A673 (cell line): ENCODE results near the gene NEURL1B. TPM values are rescaled to one million over a fixed set of nuclear protein-coding genes. Genes with fewer than 3 reads are reported as not detected.

Source experiments
- BruUV-seq: library from RNA; stranded (reverse); fragments of 400-500 nt; replicated peaks from 2 replicates; lab custom pipeline; 2021; lab: Mats Ljungman, UMichigan
- CTCF ChIA-PET: fragments of 300-600 bp; sonication (Branson Sonifier 250); formaldehyde crosslinking; loops from one replicate; lab custom pipeline; 2022; ENCODE audit warnings: antibody characterized with exemption; lab: Charles Lee
- POLR2A ChIA-PET: fragments of 300-600 bp; sonication (Branson Sonifier 250); formaldehyde crosslinking; loops from one replicate; lab custom pipeline; 2022; ENCODE audit warnings: antibody characterized with exemption; ENCODE audit not compliant: low non-redundant PET; lab: Charles Lee
- DNase-seq: peaks from one replicate; pipeline ENCODE4 v3.0.0-alpha.2; 2015; ENCODE audit warnings: low spot score
- H3K27ac ChIP-seq: fragments of 200-600 bp; sonication (generic); 2 replicates; pipeline ENCODE4 v1.5.1; 2016; ENCODE audit warnings: mixed run types, low read depth, mild to moderate bottlenecking, mixed read lengths, antibody characterized with exemption, low read length; ENCODE audit not compliant: poor library complexity, severe bottlenecking
- H3K27me3 ChIP-seq: fragments of 200-600 bp; sonication (generic); replicated peaks from 2 replicates; pipeline ENCODE4 v1.6.1; 2017; ENCODE audit warnings: mixed run types, low read depth, mild to moderate bottlenecking, mixed read lengths, antibody characterized with exemption, low read length; ENCODE audit not compliant: insufficient read depth, poor library complexity
- H3K36me3 ChIP-seq: fragments of 200-600 bp; sonication (generic); 2 replicates; pipeline ENCODE4 v1.6.1; 2016; ENCODE audit warnings: mixed run types, mild to moderate bottlenecking, mixed read lengths, antibody characterized with exemption, low read length; ENCODE audit not compliant: insufficient read depth, poor library complexity, severe bottlenecking
- H3K4me1 ChIP-seq: fragments of 200-600 bp; sonication (generic); 2 replicates; pipeline ENCODE4 v1.6.1; 2017; ENCODE audit warnings: mixed run types, mild to moderate bottlenecking, mixed read lengths, antibody characterized with exemption, low read length; ENCODE audit not compliant: insufficient read depth, poor library complexity, severe bottlenecking
- H3K4me3 ChIP-seq: fragments of 200-600 bp; sonication (generic); 2 replicates; pipeline ENCODE4 v1.5.1; 2016; ENCODE audit warnings: low read depth, mixed run types, mild to moderate bottlenecking, mixed read lengths, low read length; ENCODE audit not compliant: poor library complexity, severe bottlenecking
- H3K9me3 ChIP-seq: fragments of 200-600 bp; sonication (generic); 2 replicates; pipeline ENCODE4 v1.6.1; 2016; ENCODE audit warnings: mixed run types, low read depth, mild to moderate bottlenecking, mixed read lengths, antibody characterized with exemption, low read length; ENCODE audit not compliant: poor library complexity, severe bottlenecking
- EZH2 ChIP-seq: fragments of 200-600 bp; sonication (generic); IDR thresholded peaks from 2 replicates; pipeline ENCODE4 v1.6.1; 2017; ENCODE audit warnings: borderline replicate concordance, low read depth, mild to moderate bottlenecking, mixed read lengths, antibody characterized with exemption, low read length; ENCODE audit not compliant: poor library complexity, severe bottlenecking
- intact Hi-C: fragments of 100-400 bp; cut with micrococcal nuclease; formaldehyde crosslinking; loops from one replicate; pipeline ENCODE4 v1.10.0; 2022; ENCODE audit not compliant: unreplicated experiment
- total RNA-seq: library from RNA; stranded (reverse); gene quantifications from 2 replicates; pipeline ENCODE4 v1.2.3, GENCODE V29; 2021
- TF ChIP-seq, protein P1 (sequence below): fragments of 300-800, 200-600 bp; sonication (generic); conservative IDR thresholded peaks from 2 replicates; pipeline ENCODE4 v1.5.1; 2017; ENCODE audit warnings: low read depth, mild to moderate bottlenecking, antibody characterized with exemption, low read length, moderate library complexity, mixed read lengths

Gene NEURL1B
- total RNA-seq, 1 experiment from 2014 or later, result 5.1 TPM

DNA sequence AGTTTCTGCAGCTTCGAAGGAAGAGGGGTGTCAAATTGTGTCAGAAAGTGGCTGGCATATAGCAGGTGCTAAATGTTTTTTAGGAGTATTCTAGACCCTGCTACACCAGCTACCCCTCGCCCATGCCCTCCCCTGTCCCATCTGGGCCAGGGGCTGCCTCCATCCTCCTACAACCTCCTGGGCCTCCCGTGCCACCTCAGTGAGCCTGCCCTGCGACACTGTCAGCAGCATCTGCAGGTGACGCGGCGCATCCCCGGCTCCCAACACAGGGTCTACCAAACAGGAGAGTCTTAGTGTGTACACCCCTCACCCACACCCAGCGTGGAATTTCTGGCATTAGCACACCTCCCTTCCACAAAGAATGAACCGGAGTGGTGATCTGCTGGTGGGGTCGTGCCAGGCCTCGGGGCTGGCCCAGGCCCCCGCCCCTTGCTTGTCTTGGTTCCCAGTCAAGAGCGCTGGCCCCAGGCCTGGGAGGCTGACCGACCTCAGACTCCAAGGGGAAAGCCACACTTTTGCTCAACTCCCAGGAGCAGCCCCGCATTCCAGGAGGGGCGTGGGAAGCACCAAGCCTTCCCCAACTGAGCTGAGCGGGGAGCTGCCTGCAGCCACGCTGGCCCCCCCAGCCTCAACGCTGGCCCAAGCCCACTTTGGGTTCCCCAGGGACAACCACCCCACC is 55.2 kb downstream of the NEURL1B start:
- intact Hi-C loops, result loop anchor here (5.0 kb wide), 2 partner anchors 234 to 589 kb away; no protein-coding TSS in a partner anchor
- H3K36me3 ChIP-seq, result no peaks in the 10 kb centered on the region
- ChIA-PET POLR2A (no interaction called here), CTCF (interaction anchor here (0.6 kb wide), 1 partner anchor 790 kb away, joined by 4 read pairs; no protein-coding TSS in a partner anchor)
- H3K27ac ChIP-seq, result no peak overlapping the region
- no peak for TF ChIP-seq EZH2
- TF ChIP-seq, protein P1, sequence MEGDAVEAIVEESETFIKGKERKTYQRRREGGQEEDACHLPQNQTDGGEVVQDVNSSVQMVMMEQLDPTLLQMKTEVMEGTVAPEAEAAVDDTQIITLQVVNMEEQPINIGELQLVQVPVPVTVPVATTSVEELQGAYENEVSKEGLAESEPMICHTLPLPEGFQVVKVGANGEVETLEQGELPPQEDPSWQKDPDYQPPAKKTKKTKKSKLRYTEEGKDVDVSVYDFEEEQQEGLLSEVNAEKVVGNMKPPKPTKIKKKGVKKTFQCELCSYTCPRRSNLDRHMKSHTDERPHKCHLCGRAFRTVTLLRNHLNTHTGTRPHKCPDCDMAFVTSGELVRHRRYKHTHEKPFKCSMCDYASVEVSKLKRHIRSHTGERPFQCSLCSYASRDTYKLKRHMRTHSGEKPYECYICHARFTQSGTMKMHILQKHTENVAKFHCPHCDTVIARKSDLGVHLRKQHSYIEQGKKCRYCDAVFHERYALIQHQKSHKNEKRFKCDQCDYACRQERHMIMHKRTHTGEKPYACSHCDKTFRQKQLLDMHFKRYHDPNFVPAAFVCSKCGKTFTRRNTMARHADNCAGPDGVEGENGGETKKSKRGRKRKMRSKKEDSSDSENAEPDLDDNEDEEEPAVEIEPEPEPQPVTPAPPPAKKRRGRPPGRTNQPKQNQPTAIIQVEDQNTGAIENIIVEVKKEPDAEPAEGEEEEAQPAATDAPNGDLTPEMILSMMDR, result no peak
- H3K4me1 ChIP-seq, result no peaks in the 10 kb centered on the region
- H3K27me3 ChIP-seq, result no peaks in the 10 kb centered on the region
- H3K4me3 ChIP-seq, result no peak overlapping the region
- BruUV-seq, result no TSS peak
- DNase-seq, result no peak
- H3K9me3 ChIP-seq, result no peaks in the 10 kb centered on the region

DNA sequence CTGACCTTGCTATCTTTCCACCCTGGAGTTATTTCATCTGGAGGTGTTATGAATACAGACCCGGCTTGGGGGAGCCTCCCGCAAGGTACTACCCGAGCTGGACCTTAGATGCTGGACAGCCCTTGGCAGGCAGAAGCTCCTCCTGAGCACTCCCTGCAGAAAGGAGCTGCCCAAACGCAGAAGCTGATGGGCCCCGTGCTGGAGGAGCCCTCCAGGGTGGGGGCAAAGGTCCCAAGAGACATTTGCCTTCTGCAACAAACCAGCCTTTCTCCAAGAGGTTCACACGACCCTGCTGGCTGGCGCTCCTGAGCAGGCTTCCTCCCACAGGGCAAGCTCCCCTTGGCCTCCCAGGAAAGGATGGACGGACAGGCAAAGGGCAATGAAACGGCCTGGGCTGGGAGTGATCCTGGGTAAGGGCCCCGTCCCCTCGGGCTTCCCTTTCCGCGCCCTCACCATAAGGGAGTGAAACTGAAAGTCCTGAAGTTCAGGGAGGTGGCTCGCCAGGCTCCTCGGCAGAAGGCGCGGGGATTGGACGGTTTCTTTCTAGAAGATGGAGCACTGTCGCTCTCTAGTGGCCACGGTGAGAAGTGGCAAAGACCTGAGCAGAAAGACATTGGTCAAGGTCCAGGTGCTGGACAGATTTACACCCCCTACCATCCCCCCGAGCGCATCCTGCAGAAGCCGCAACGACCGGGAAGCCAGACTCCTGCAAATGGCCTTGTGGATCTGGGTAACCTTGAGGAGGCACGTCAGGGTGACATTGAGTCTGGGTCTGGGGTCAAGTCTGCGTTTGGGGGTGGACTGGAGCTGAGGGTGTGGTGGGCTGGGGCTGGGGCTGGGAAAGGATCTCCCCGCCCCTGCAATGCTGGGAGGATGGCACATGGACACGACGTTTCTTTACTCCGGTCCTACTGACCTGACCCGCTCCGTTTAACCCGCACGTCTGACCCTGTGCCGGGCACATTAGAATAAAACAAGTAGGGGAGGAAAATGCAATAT is 56.4 kb downstream of the NEURL1B start:
- BruUV-seq, result no TSS peak
- no peaks in the 10 kb centered on the region for H3K9me3 ChIP-seq
- POLR2A ChIA-PET, result no interaction called here
- no peaks in the 10 kb centered on the region for H3K27me3 ChIP-seq
- peak overlapping the region; percentile 55 for H3K4me3 ChIP-seq
- intact Hi-C loops, result loop anchor here (1.0 to 5.0 kb wide), 3 partner anchors 218 to 590 kb away; no protein-coding TSS in a partner anchor
- H3K36me3 ChIP-seq, result no peaks in the 10 kb centered on the region
- TF ChIP-seq, protein P1, result peak; percentile 80
- no peak for TF ChIP-seq EZH2
- H3K27ac ChIP-seq, result peak overlapping the region; percentile 75
- CTCF ChIA-PET, result interaction anchor here (0.5 to 1.5 kb wide), 3 partner anchors 10 to 791 kb away, joined by 4 to 6 read pairs (median 4); no protein-coding TSS in a partner anchor
- DNase-seq, result peak; percentile 82
- H3K4me1 ChIP-seq, result no peaks in the 10 kb centered on the region

DNA sequence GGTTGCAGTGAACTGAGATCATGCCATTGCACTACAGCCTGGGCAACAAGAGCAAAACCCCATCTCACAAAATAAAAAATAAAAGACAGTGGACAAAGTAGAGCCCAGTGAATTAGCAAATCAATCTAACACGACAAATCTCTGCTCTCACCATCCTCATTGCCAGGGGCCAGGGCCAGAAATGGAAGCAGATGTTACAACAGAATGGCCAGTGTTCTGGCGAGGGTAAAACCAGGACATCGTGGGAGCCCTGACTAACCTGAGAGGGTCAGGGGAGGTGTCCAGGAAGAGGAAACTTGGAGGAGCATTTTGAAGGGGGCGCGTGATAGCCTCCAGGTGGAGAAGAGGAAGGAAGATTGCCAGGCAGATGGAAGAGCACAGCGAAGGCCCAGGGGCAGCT is 58.4 kb downstream of the NEURL1B start:
- BruUV-seq, result no TSS peak
- intact Hi-C loops, result loop anchor here (5.0 kb wide), 2 partner anchors 237 to 592 kb away; no protein-coding TSS in a partner anchor

More for the DNA sequence above, 58.4 kb downstream of the NEURL1B start:
- H3K4me1 ChIP-seq, result no peaks in the 10 kb centered on the region
- DNase-seq, result no peak
- H3K4me3 ChIP-seq, result no peak overlapping the region
- ChIA-PET POLR2A (no interaction called here), CTCF (no interaction called here)
- H3K27ac ChIP-seq, result no peak overlapping the region
- H3K36me3 ChIP-seq, result no peaks in the 10 kb centered on the region
- TF ChIP-seq, protein P1, result no peak
- no peak for TF ChIP-seq EZH2
- no peaks in the 10 kb centered on the region for H3K9me3 ChIP-seq
- no peaks in the 10 kb centered on the region for H3K27me3 ChIP-seq
